Loucy (cell line): ENCODE measurements around the gene ADRA1B.

Source experiments
- H2AFZ ChIP-seq: fragments of 200-600 bp; sonication (generic); 2 replicates; pipeline ENCODE4 v1.6.0; 2016; ENCODE audit warnings: antibody characterized with exemption, mild to moderate bottlenecking, low read length, moderate library complexity
- H3F3A ChIP-seq: fragments of 200-600 bp; 2 replicates; pipeline ENCODE4 v1.6.0; 2016; ENCODE audit warnings: antibody characterized with exemption, low read depth, mild to moderate bottlenecking
- H3K27me3 ChIP-seq: fragments of 200-600 bp; sonication (generic); 2 replicates; pipeline ENCODE4 v1.6.1; 2014; ENCODE audit warnings: low read length, mild to moderate bottlenecking; ENCODE audit not compliant: insufficient read depth, poor library complexity, severe bottlenecking
- H3K36me3 ChIP-seq: fragments of 200-600 bp; sonication (generic); 2 replicates; pipeline ENCODE4 v1.6.1; 2016; ENCODE audit warnings: low read length; ENCODE audit not compliant: insufficient read depth
- H3K4me1 ChIP-seq: fragments of 200-600 bp; sonication (generic); 2 replicates; pipeline ENCODE4 v1.5.1; 2014; ENCODE audit warnings: low read length, mild to moderate bottlenecking; ENCODE audit not compliant: insufficient read depth, poor library complexity, severe bottlenecking
- H3K4me2 ChIP-seq: fragments of 200-600 bp; sonication (generic); 2 replicates; pipeline ENCODE4 v1.6.0; 2014; ENCODE audit warnings: antibody characterized with exemption, low read length, low read depth, mild to moderate bottlenecking; ENCODE audit not compliant: poor library complexity, severe bottlenecking
- H3K4me3 ChIP-seq: fragments of 200-600 bp; sonication (generic); 2 replicates; pipeline ENCODE4 v1.5.1; 2014; ENCODE audit warnings: low read length, mild to moderate bottlenecking, mixed read lengths; ENCODE audit not compliant: poor library complexity, severe bottlenecking
- H3K79me2 ChIP-seq: fragments of 200-600 bp; sonication (generic); 2 replicates; pipeline ENCODE4 v1.6.1; 2014; ENCODE audit warnings: low read length; ENCODE audit not compliant: insufficient read depth
- H3K9ac ChIP-seq: fragments of 200-600 bp; sonication (generic); 2 replicates; pipeline ENCODE4 v1.6.0; 2014; ENCODE audit warnings: mild to moderate bottlenecking, low read depth, low read length, moderate library complexity; ENCODE audit not compliant: poor library complexity, severe bottlenecking
- H3K9me2 ChIP-seq: fragments of 200-600 bp; sonication (generic); replicated peaks from 2 replicates; pipeline ENCODE4 v1.6.1; 2016; ENCODE audit warnings: low read depth, low read length, mixed read lengths
- H3K9me3 ChIP-seq: fragments of 200-600 bp; sonication (generic); 2 replicates; pipeline ENCODE4 v1.6.1; 2014; ENCODE audit warnings: mild to moderate bottlenecking, antibody characterized with exemption, low read length, low read depth; ENCODE audit not compliant: insufficient read depth
- H4K20me1 ChIP-seq: fragments of 200-600 bp; sonication (generic); 2 replicates; pipeline ENCODE4 v1.6.0; 2014; ENCODE audit warnings: antibody characterized with exemption, low read length, mild to moderate bottlenecking; ENCODE audit not compliant: insufficient read depth, poor library complexity, severe bottlenecking
- EZH2phosphoT487 ChIP-seq: fragments of 200-600 bp; IDR thresholded peaks from 2 replicates; pipeline ENCODE4 v1.6.1; 2018; ENCODE audit warnings: antibody characterized with exemption, mild to moderate bottlenecking, moderate library complexity, borderline replicate concordance
- TF ChIP-seq, protein P1 (sequence below): fragments of 200-600 bp; sonication (generic); conservative IDR thresholded peaks from 2 replicates; pipeline ENCODE4 v1.5.1; 2014; ENCODE audit warnings: mild to moderate bottlenecking, antibody characterized with exemption, low read length

ADRA1B gene

DNA sequence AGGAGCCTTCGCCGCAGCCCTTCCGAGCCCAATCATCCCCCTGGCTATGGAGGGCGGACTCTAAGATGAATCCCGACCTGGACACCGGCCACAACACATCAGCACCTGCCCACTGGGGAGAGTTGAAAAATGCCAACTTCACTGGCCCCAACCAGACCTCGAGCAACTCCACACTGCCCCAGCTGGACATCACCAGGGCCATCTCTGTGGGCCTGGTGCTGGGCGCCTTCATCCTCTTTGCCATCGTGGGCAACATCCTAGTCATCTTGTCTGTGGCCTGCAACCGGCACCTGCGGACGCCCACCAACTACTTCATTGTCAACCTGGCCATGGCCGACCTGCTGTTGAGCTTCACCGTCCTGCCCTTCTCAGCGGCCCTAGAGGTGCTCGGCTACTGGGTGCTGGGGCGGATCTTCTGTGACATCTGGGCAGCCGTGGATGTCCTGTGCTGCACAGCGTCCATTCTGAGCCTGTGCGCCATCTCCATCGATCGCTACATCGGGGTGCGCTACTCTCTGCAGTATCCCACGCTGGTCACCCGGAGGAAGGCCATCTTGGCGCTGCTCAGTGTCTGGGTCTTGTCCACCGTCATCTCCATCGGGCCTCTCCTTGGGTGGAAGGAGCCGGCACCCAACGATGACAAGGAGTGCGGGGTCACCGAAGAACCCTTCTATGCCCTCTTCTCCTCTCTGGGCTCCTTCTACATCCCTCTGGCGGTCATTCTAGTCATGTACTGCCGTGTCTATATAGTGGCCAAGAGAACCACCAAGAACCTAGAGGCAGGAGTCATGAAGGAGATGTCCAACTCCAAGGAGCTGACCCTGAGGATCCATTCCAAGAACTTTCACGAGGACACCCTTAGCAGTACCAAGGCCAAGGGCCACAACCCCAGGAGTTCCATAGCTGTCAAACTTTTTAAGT, 819 bp downstream of the ADRA1B start:
- H3K9ac ChIP-seq = no peak overlapping the region
- peaks cover 8% of the 10 kb centered on the region for H3K27me3 ChIP-seq
- no peaks in the 10 kb centered on the region for H3K4me1 ChIP-seq
- H3F3A ChIP-seq = no peaks in the 10 kb centered on the region
- no peak for TF ChIP-seq EZH2phosphoT487
- TF ChIP-seq, protein P1, sequence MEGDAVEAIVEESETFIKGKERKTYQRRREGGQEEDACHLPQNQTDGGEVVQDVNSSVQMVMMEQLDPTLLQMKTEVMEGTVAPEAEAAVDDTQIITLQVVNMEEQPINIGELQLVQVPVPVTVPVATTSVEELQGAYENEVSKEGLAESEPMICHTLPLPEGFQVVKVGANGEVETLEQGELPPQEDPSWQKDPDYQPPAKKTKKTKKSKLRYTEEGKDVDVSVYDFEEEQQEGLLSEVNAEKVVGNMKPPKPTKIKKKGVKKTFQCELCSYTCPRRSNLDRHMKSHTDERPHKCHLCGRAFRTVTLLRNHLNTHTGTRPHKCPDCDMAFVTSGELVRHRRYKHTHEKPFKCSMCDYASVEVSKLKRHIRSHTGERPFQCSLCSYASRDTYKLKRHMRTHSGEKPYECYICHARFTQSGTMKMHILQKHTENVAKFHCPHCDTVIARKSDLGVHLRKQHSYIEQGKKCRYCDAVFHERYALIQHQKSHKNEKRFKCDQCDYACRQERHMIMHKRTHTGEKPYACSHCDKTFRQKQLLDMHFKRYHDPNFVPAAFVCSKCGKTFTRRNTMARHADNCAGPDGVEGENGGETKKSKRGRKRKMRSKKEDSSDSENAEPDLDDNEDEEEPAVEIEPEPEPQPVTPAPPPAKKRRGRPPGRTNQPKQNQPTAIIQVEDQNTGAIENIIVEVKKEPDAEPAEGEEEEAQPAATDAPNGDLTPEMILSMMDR = no peak
- H3K79me2 ChIP-seq = no peaks in the 10 kb centered on the region
- H4K20me1 ChIP-seq = no peaks in the 10 kb centered on the region
- no peak overlapping the region; the same call in 1 of the 2 replicates for H2AFZ ChIP-seq
- no peaks in the 10 kb centered on the region for H3K9me3 ChIP-seq
- no peaks in the 10 kb centered on the region for H3K36me3 ChIP-seq
- no peaks in the 10 kb centered on the region for H3K9me2 ChIP-seq
- peak overlapping the region; percentile 50 for H3K4me2 ChIP-seq
- H3K4me3 ChIP-seq = peak overlapping the region; percentile 51

DNA sequence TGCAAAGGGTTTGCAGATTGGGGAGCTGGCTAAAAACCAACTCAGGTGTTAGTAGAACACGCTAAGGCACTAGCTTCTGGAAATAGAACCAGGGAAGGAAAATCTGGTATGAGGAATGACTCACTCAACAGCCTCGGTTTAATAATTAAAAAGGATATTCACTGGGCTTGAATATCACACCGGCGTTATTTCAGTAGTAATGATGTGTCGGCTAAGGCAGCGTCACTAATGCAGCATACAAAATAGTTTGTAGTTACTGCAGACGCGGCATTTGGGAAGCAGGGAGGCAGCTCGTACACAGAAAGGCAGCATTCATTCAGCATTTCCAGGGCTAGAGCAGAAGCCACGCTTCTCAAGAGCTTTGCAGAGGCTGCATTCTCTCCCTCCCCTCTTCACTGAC, 1.7 kb downstream of the ADRA1B start:
- Histone ChIP-seq H3K36me3 (no peaks in the 10 kb centered on the region), H3K9ac (no peak overlapping the region), H3K27me3 (peaks cover 8% of the 10 kb centered on the region), H3K4me2 (no peak overlapping the region), H3K9me3 (no peaks in the 10 kb centered on the region), H3K4me3 (no peak overlapping the region), H4K20me1 (no peaks in the 10 kb centered on the region), H2AFZ (no peak overlapping the region), H3K79me2 (no peaks in the 10 kb centered on the region), H3K9me2 (no peaks in the 10 kb centered on the region), H3K4me1 (no peaks in the 10 kb centered on the region), H3F3A (no peaks in the 10 kb centered on the region)
- no peak for TF ChIP-seq EZH2phosphoT487
- TF ChIP-seq, protein P1 = no peak

DNA sequence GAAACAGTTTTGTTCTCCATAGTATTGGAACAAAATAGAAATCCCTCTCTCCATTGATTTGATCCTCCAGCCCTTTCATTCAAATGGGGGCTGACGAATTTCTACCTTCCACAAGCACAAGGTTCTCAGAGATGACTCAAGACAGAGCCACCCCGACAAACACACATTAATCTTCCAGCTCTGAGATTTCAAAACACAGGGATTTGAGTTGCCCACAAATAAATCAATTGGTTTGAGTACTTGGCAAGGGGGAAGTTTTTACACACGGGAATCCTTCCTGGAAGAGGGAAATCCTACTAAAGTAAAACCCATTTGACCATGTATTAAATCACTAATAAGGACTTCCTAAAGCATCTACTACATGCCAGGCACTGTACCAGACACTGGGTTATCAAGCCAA, 5.4 kb downstream of the ADRA1B start:
- H3K79me2 ChIP-seq = no peaks in the 10 kb centered on the region

More for the DNA sequence above, 5.4 kb downstream of the ADRA1B start:
- Histone ChIP-seq H3K4me2 (no peak overlapping the region), H3K9me2 (no peaks in the 10 kb centered on the region), H3K36me3 (no peaks in the 10 kb centered on the region), H4K20me1 (no peaks in the 10 kb centered on the region), H3K4me3 (no peak overlapping the region), H2AFZ (no peak overlapping the region), H3K27me3 (no peaks in the 10 kb centered on the region), H3K9me3 (no peaks in the 10 kb centered on the region), H3K9ac (no peak overlapping the region), H3F3A (no peaks in the 10 kb centered on the region), H3K4me1 (no peaks in the 10 kb centered on the region)
- TF ChIP-seq, protein P1 = no peak
- no peak for TF ChIP-seq EZH2phosphoT487
